ENCODE results near the gene TFAP2A. TPM values are rescaled to one million over a fixed set of nuclear protein-coding genes. Genes with fewer than 3 reads are reported as not detected.

TFAP2A gene
- total and polyA plus RNA-seq, 10 of the 15 experiments (the other 5 are each of a cell fraction or from before 2014, with no cell fraction given): 0.05 to 0.46 (median 0.17) TPM; not detected in 4

DNA sequence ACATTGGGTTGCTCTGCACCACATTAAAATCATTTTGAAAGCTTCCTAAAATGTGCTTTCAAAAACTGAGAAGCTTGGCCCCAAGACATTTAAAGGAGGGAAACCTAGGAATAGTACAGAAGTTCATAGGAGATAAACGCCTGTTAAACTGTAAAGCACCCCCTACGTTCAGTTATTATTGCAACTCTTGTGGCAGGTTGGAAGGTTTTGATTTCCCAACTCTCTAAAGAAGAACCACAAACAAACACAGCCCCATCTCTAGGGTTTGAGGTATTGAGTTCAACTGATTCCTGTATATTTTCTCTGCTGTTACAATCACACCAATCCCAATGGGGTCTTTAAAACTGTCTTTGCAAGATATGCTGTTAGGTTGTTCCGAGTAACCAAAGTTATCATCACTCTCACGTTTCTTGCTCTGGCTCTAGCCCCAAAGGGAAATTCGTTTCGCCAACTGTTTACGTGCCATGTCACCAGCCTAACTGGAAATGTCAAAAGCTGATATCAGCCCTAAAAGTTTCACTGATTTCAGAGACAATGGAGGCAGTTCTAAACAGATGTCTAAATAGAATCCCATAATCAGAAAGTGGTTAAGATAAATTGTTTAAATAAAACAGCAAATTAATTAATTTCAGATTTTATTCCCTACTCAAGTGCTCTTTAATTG, 12.1 kb downstream of the TFAP2A start:
- Histone ChIP-seq H3K36me3 (ENCODE audit: control insufficient read depth in 2 of 2, insufficient read depth in 2 of 2, low read length in 1 of 2) (no peaks in the 10 kb centered on the region), H4K20me1 (ENCODE audit: control insufficient read depth, insufficient read depth) (no peaks in the 10 kb centered on the region), H2AFZ (ENCODE audit: control insufficient read depth, low read depth, low read length) (no peak overlapping the region), H3K4me3 (no peak overlapping the region), H3K27ac (ENCODE audit: control insufficient read depth, insufficient read depth) (no peak overlapping the region), H3K9ac (ENCODE audit: control insufficient read depth, insufficient read depth, low read length) (no peak overlapping the region), H3K79me2 (ENCODE audit: control insufficient read depth, insufficient read depth, low read length) (no peaks in the 10 kb centered on the region), H3K4me2 (ENCODE audit: control insufficient read depth, insufficient read depth) (no peak overlapping the region), H3K4me1 (ENCODE audit: control insufficient read depth, insufficient read depth, low read length) (no peaks in the 10 kb centered on the region; the same call in 1 of the 2 replicates), H3K9me3 (replicated peaks; ENCODE audit: control insufficient read depth, insufficient read depth, low read length) (peaks cover 6% of the 10 kb centered on the region; the same call in 2 of the 3 replicates), H3K27me3 (replicated peaks in 1 of 2; ENCODE audit: control insufficient read depth in 2 of 2, insufficient read depth in 2 of 2, low read length in 1 of 2) (peaks cover 0 to 18% of the 10 kb centered on the region in 2 experiments; a peak in 2 of 4 replicates)
- ChIA-PET POLR2A (interaction anchor here (1.0 kb wide), 1 partner anchor 12 kb away, joined by 3 read pairs; the partner anchor contains the start of gene TFAP2A), SMC1A (ENCODE audit: uncharacterized antibody, unreplicated experiment) (interaction anchor here (2.7 kb wide), 1 partner anchor 26 kb away, joined by 11 read pairs; no protein-coding TSS in a partner anchor), CTCF (interaction anchor here (0.7 to 1.7 kb wide), 2 partner anchors 27 to 35 kb away, joined by 3 read pairs; no protein-coding TSS in a partner anchor), RAD21 (ENCODE audit: unreplicated experiment) (no interaction called here)
- TF ChIP-seq FOS (IDR thresholded peaks at IDR 0.05; ENCODE audit: borderline replicate concordance, extremely low read depth, insufficient read length): no peak
- no peak for TF ChIP-seq HDAC2 (IDR thresholded peaks at IDR 0.05)
- TF ChIP-seq RFX5 (IDR thresholded peaks at IDR 0.05; ENCODE audit: low read depth, low read length): no peak
- no peak for TF ChIP-seq BRCA1 (IDR thresholded peaks at IDR 0.05; ENCODE audit: low read depth, low read length)
- no peak for TF ChIP-seq BACH1 (IDR thresholded peaks at IDR 0.05; ENCODE audit: borderline replicate concordance)
- TF ChIP-seq RBBP5 (conservative IDR thresholded peaks at IDR 0.05): no peak
- TF ChIP-seq, protein P1, sequence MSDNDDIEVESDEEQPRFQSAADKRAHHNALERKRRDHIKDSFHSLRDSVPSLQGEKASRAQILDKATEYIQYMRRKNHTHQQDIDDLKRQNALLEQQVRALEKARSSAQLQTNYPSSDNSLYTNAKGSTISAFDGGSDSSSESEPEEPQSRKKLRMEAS (IDR thresholded peaks at IDR 0.05; ENCODE audit: low read depth, low read length): no peak
- TF ChIP-seq, protein P2, sequence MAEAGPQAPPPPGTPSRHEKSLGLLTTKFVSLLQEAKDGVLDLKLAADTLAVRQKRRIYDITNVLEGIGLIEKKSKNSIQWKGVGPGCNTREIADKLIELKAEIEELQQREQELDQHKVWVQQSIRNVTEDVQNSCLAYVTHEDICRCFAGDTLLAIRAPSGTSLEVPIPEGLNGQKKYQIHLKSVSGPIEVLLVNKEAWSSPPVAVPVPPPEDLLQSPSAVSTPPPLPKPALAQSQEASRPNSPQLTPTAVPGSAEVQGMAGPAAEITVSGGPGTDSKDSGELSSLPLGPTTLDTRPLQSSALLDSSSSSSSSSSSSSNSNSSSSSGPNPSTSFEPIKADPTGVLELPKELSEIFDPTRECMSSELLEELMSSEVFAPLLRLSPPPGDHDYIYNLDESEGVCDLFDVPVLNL (IDR thresholded peaks at IDR 0.05; ENCODE audit: low read depth, low read length): no peak
- no peak for TF ChIP-seq SMAD1 (IDR thresholded peaks at IDR 0.05; ENCODE audit: low read depth, partially characterized antibody)
- TF ChIP-seq CBFB (IDR thresholded peaks at IDR 0.05; ENCODE audit: low read depth): no peak
- no peak for TF ChIP-seq SIX5 (IDR thresholded peaks at IDR 0.05; ENCODE audit: low read depth, low read length, severe bottlenecking)
- TF ChIP-seq MYB (IDR thresholded peaks at IDR 0.05; ENCODE audit: borderline replicate concordance, low read depth, low read length): no peak
- no peak for TF ChIP-seq BMI1 (IDR thresholded peaks at IDR 0.05; ENCODE audit: borderline replicate concordance)
- no peak for TF ChIP-seq MEF2A (IDR thresholded peaks at IDR 0.05; ENCODE audit: insufficient read depth, low read depth, low read length)
- TF ChIP-seq RUNX3 (IDR thresholded peaks at IDR 0.05; ENCODE audit: low read length): no peak
- no peak for TF ChIP-seq HDGF (IDR thresholded peaks at IDR 0.05)
- no peak for TF ChIP-seq CHD4 (IDR thresholded peaks at IDR 0.05)
- no peak for TF ChIP-seq BCL11A (IDR thresholded peaks at IDR 0.05; ENCODE audit: low read depth, low read length)
- TF ChIP-seq, protein P3, sequence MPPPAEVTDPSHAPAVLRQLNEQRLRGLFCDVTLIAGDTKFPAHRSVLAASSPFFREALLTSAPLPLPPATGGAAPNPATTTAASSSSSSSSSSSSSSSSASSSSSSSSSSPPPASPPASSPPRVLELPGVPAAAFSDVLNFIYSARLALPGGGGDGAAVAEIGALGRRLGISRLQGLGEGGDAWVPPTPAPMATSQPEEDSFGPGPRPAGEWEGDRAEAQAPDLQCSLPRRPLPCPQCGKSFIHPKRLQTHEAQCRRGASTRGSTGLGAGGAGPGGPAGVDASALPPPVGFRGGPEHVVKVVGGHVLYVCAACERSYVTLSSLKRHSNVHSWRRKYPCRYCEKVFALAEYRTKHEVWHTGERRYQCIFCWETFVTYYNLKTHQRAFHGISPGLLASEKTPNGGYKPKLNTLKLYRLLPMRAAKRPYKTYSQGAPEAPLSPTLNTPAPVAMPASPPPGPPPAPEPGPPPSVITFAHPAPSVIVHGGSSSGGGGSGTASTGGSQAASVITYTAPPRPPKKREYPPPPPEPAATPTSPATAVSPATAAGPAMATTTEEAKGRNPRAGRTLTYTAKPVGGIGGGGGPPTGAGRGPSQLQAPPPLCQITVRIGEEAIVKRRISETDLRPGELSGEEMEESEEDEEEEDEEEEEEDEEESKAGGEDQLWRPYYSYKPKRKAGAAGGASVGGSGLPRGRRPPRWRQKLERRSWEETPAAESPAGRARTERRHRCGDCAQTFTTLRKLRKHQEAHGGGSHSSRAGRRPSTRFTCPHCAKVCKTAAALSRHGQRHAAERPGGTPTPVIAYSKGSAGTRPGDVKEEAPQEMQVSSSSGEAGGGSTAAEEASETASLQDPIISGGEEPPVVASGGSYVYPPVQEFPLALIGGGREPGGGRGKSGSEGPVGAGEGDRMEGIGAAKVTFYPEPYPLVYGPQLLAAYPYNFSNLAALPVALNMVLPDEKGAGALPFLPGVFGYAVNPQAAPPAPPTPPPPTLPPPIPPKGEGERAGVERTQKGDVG (CRISPR knock-in tag; IDR thresholded peaks at IDR 0.05): no peak
- TF ChIP-seq NRF1 (conservative IDR thresholded peaks at IDR 0.05; ENCODE audit: low read depth, low read length): no peak
- no TSS peak for BruUV-seq (replicated peaks)
- in situ Hi-C loops (cut with MboI) (no loop called here), intact Hi-C loops (cut with micrococcal nuclease; ENCODE audit: unreplicated experiment) (no loop called here)
- WGBS (ENCODE audit: insufficient coverage, insufficient replicate concordance, low lambda C conversion rate, missing lambda C conversion rate): 67% methylated on average over 7 of the region's 7 CpGs
- no peak for ATAC-seq
- FAIRE-seq: no peak
- DNase-seq (ENCODE audit: low read depth, low spot score): no peak
